Measurements from ENCODE around the gene BTBD9.

The BTBD9 gene

GRCh38 chr6:38272222-38272621 is 367.5 kb downstream of the BTBD9 start:
- DNase-seq: no peak

GRCh38 chr6:38271081-38271480 is 368.6 kb downstream of the BTBD9 start:
- DNase-seq: peak; percentile 46

GRCh38 chr6:38270367-38270766 is 369.4 kb downstream of the BTBD9 start:
- DNase-seq: no peak

DNA sequence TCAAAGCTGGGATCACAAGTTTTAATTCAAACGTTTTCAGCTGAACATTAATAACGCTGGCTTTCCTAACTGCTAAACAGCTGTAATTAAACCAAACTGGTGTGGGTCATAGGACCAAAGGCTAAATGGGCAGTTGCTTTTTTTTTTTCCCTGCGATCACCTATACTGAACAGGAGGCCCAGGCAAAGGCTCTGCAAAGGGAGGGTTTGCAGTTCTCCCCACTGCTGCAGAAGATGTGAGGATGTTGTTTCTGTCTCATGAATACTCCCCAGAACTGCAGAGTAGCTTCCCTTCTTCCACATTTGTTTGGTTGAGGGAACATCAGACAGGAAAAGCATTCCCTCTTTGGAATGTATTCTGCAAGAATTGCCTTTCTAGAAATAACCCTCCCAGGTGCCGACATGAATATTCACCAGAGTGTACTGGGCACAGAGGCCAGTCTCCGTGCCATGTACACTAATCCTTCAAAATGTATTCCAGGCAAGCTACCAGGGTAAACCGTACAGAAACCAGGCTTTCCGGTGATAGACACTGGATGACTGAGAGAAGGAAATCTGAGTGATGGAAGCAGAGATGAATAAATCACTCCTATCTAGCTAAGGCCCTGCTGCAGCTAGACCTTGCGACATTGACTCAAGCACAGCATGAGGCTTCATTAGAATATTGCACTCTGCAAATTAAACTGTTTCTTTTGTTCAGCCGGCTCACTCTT is 370.1 kb downstream of the BTBD9 start:
- peak; percentile 26 for DNase-seq

GRCh38 chr6:38268342-38268741 is 371.4 kb downstream of the BTBD9 start:
- no peak for DNase-seq

DNA sequence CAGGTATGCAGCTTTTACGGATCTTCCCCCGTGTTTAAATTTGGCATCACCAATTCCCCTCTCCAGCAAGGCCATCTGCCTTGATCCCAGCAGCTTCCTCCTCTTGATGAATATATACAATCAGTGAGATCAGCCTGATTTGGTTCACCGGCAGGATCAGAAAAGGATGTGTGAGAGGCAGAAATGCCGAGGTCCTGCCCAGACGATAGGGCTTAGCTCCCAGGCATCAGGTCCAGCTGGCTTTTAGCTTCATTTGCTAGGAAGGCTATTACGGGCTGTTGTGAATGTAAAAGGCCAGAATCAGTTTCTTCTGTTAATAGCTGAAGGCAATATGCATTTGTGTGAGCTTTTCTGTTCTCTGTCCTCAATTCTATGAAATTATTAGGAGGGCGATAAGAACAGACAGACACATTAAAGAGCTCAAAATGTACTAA is 372.8 kb downstream of the BTBD9 start:
- peak; percentile 22 for DNase-seq

- no peak for DNase-seq
Observed at GRCh38 chr6:38264605-38265004, 375.1 kb downstream of the BTBD9 start.

GRCh38 chr6:38262609-38263008 is 377.1 kb downstream of the BTBD9 start:
- DNase-seq: peak; percentile 67

- peak; percentile 90 for DNase-seq
Observed at GRCh38 chr6:38262026-38262425, 377.7 kb downstream of the BTBD9 start.

GRCh38 chr6:38261626-38262025 is 378.1 kb downstream of the BTBD9 start:
- DNase-seq: no peak

- DNase-seq: peak; percentile 63
Observed at GRCh38 chr6:38259736-38260135, 380.0 kb downstream of the BTBD9 start.

GRCh38 chr6:38248500-38249234 is 391.1 kb downstream of the BTBD9 start:
- peak; percentile 86 for DNase-seq

- no peak for DNase-seq
Observed at GRCh38 chr6:38245295-38245694, 394.4 kb downstream of the BTBD9 start.

DNA sequence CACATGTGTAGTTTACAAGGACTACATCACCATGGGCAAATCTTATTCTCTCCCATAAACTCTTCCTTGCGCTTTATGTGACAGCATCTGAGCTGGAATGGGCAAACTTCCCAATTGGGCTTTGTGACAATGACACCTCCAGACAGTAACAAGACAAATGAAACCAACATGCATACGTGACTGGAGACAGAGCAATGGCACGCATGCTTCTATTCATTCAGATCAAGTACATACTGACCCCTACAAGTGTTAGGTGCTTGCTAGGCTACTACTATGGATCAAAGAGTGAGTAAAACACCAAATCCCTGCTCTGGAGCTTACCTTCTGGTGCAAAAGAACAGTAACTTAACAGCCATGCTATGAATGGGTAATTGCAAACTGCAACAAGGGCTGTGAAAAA is 394.9 kb downstream of the BTBD9 start:
- DNase-seq: no peak

DNA sequence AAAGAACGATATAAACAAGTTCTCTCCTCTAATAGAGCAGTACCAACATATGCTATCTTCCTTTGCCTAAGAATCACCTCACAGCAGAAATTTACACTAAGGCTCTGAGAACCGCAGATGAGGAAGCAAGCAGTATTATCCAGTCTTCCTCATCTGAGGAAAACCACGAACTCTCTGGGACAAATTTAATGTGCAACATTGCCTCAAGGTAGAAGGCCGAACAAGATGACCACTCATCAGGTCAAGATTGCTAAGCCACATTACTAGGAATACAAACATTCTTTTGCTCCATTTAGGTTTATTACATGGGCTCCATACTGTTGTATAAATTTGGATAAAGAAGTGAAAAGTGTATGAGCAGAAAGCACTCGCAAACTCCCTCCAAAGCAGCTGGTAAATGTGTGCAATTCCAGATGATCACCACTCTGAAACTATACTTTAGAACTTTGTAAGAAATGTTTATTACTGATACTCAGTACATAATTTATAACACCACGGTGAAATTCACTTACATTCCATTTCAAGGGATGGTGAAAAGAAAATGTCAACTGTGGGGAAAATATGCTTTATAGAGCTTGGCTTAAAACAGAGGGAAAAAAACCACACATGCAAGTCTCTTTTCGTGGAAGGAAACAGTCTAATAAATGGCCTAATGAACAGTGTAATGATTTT is 398.4 kb downstream of the BTBD9 start:
- DNase-seq: peak; percentile 46

- DNase-seq: peak; percentile 84
Observed at GRCh38 chr6:38239719-38240451, 399.8 kb downstream of the BTBD9 start.

DNA sequence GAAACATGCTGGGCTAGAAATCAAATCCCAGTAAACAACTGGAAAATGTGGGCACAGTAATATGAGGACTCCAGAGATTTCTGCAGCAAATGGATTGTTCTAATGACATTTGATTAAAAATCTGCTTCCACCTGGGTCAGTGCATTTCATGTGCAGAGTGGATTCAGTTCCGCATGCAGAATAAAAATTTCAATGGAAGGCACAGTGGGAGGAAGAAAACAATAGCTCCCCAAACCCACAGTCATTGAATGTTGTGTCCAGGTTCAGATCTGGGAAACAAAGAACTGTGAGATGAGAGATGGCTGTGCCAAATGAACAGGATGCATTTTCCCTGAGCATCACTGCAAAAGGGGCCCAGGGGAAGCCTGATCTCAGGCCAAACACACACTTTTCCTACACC is 403.1 kb downstream of the BTBD9 start:
- DNase-seq: no peak

DNA sequence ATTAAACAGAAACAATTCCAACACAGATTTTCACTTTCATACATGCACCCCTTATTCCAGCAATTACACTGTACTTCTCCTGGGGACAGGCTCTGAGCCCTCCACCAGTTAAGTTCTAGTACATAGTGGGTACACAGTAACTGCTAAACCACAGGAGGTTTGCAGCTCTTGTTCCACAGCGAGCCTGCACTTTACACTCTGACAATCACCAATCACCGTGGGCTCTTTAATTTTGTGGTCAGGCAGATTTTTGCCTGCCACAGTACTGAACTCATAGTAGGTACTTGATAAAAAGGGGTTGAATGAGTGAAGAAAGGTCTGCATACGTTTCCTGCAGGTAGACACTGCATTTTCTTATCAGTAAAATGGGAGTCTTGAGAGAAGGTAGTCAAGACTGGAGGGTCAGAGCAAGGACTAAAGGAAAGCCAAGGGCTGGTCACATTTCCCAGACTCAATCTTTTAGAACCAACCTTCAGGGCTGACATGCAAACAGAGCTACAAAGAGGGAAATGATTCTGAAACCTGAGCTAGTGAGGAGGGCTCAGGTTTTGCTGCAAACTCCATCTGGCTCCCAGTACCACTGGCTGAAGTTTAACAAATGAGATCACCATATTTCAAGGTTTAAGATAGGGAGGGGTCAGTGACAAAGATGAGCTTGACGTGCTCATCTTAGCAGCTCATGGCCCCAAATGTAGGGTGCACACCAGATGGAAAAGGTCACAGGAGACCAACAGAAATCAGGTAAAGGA is 404.6 kb downstream of the BTBD9 start:
- DNase-seq: no peak

GRCh38 chr6:38234141-38234540 is 405.6 kb downstream of the BTBD9 start:
- no peak for DNase-seq

DNA sequence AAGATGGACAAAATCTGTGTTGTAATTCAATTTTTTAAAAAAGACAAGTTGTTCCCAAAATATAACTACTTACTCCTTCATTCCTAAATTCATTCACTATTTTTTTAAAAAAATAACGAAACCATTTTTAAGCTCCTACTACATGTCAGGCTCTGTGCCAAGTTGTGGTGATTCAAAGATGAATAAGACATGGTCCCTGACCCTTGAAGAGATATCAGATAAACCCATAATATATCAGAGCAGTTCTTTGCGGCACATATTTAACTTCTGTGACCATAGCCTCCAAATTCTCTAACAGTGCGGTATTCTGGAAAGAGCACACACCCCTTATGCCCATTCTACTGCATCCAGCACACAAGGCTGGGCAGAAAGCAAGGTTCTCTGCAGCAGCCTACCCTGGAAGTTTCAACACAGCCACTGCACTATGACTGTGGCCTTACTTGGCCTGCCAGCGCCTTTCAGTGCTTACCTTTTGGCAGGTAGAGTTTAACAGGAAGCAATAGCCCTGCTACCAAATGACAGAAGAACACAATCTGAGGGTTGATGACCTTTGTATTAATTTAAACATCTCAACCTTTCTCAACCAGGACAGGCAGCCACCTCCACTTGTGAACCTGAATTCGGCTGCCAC is 406.5 kb downstream of the BTBD9 start:
- DNase-seq: peak; percentile 39

- DNase-seq: no peak
Observed at GRCh38 chr6:38225766-38226165, 414.0 kb downstream of the BTBD9 start.

DNA sequence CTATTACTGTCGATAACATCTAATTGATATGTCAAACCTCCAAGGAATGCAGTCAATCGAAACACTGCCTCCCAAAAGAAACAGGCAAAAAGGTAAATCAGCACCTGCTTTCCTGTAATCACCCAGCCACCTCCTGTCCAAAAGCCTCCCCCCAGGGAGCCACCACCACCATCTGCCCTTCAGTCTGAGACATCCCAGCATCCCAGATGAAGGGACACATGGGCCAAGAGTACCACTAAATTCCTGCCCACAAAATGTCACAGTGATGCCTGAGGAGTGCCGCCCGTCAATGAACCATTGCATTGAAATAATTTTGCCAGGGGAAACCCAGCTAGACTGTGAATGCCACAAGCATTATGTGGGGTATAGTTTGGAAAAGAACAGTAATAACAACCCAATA is 418.5 kb downstream of the BTBD9 start:
- no peak for DNase-seq

Measured in fibroblast of upper back skin (primary cell).